Measurements from ENCODE around the gene POLR2H.

Gene POLR2H

GRCh38 chr3:184327171-184327570 is 34.3 kb upstream of the POLR2H start:
- no peak for TF ChIP-seq CTCF (IDR thresholded peaks at IDR 0.05)
- no peak overlapping the region for H3K27ac ChIP-seq
- DNase-seq (ENCODE audit: low spot score) = no peak
- H3K4me3 ChIP-seq = no peak overlapping the region

- H3K27ac ChIP-seq = no peak overlapping the region
- no peak for DNase-seq (ENCODE audit: low spot score)
- no peak for TF ChIP-seq CTCF (IDR thresholded peaks at IDR 0.05)
- no peak overlapping the region for H3K4me3 ChIP-seq
These were observed 33.0 kb upstream of the POLR2H start for GRCh38 chr3:184328516-184328915.

GRCh38 chr3:184332370-184333090 is 29.0 kb upstream of the POLR2H start:
- DNase-seq (ENCODE audit: low spot score) = no peak
- peak overlapping the region in 1 of 2 donors; percentile 18 for H3K27ac ChIP-seq

GRCh38 chr3:184333190-184333589 is 28.3 kb upstream of the POLR2H start:
- DNase-seq (ENCODE audit: low spot score) = no peak
- no peak for TF ChIP-seq CTCF (IDR thresholded peaks at IDR 0.05)
- peak overlapping the region in 1 of 2 donors; percentile 18 for H3K27ac ChIP-seq
- H3K4me3 ChIP-seq = no peak overlapping the region

More at GRCh38 chr3:184332370-184333090, 29.0 kb upstream of the POLR2H start:
- TF ChIP-seq CTCF (IDR thresholded peaks at IDR 0.05) = no peak
- no peak overlapping the region for H3K4me3 ChIP-seq

GRCh38 chr3:184333700-184334099 is 27.8 kb upstream of the POLR2H start:
- DNase-seq (ENCODE audit: low spot score) = no peak
- TF ChIP-seq CTCF (IDR thresholded peaks at IDR 0.05) = no peak
- no peak overlapping the region for H3K27ac ChIP-seq
- no peak overlapping the region for H3K4me3 ChIP-seq

GRCh38 chr3:184334470-184335158 is 26.9 kb upstream of the POLR2H start:
- DNase-seq (ENCODE audit: low spot score) = no peak
- no peak for TF ChIP-seq CTCF (IDR thresholded peaks at IDR 0.05)
- H3K27ac ChIP-seq = peak overlapping the region; percentile 44 to 96
- H3K4me3 ChIP-seq = no peak overlapping the region

- no peak for TF ChIP-seq CTCF (IDR thresholded peaks at IDR 0.05)
- Histone ChIP-seq H3K4me3 (peak overlapping the region; percentile 89), H3K27ac (peak overlapping the region; percentile 96 to 98)
- DNase-seq (ENCODE audit: low spot score) = no peak
These were observed 26.2 kb upstream of the POLR2H start for GRCh38 chr3:184335291-184335660.

Measured in coronary artery (tissue), 2 donors.